Liver (tissue), 9 donors: ENCODE results near the gene NCAM2. TPM values are rescaled to one million over a fixed set of nuclear protein-coding genes. Genes with fewer than 3 reads are reported as not detected.
A peak's percentile ranks its signal among the peaks of the same experiment; 100 is the strongest.

Source experiments
- DNase-seq: peaks from one replicate; pipeline ENCODE4 v3.0.0-alpha.2; 2017; ENCODE audit warnings: low spot score
- H3K27ac ChIP-seq, 2 donors: one replicate each; pipeline ENCODE4 v1.7.0; 2013; ENCODE audit warnings: inconsistent platforms in 2 of 2, low read length in 2 of 2, control low read depth in 1 of 2, low read depth in 1 of 2, mild to moderate bottlenecking in 1 of 2
- H3K27me3 ChIP-seq, 4 donors: one replicate each; pipeline versions ENCODE4 v1.6.1 to v1.7.0; 2013; ENCODE audit warnings: low read length in 3 of 4, inconsistent platforms in 1 of 4, mild to moderate bottlenecking in 1 of 4, moderate library complexity in 1 of 4; ENCODE audit not compliant: control insufficient read depth in 4 of 4, insufficient read depth in 4 of 4
- H3K36me3 ChIP-seq, 4 donors: one replicate each; pipeline versions ENCODE4 v1.6.1 to v1.7.0; 2013; ENCODE audit warnings: low read length in 3 of 4, mild to moderate bottlenecking in 3 of 4, low read depth in 1 of 4, moderate library complexity in 1 of 4; ENCODE audit not compliant: control insufficient read depth in 4 of 4, insufficient read depth in 3 of 4
- H3K4me1 ChIP-seq, 4 donors: one replicate each; pipeline versions ENCODE4 v1.6.1 to v1.7.0; 2013; ENCODE audit warnings: low read length in 3 of 4, mild to moderate bottlenecking in 3 of 4, moderate library complexity in 1 of 4; ENCODE audit not compliant: control insufficient read depth in 4 of 4, insufficient read depth in 4 of 4
- H3K4me3 ChIP-seq, 3 donors: one replicate each; pipeline versions ENCODE4 v1.6.1 to v1.7.0; 2013; ENCODE audit warnings: low read length in 3 of 3, control low read depth in 1 of 3, low read depth in 1 of 3, mild to moderate bottlenecking in 1 of 3
- H3K9ac ChIP-seq, 2 donors: one replicate each; pipeline ENCODE4 v1.7.0; 2013; ENCODE audit warnings: low read length in 2 of 2, mild to moderate bottlenecking in 2 of 2, moderate library complexity in 2 of 2, control low read depth in 1 of 2, low read depth in 1 of 2
- H3K9me3 ChIP-seq, 4 donors: one replicate each; pipeline versions ENCODE4 v1.6.1 to v1.7.0; 2013; ENCODE audit warnings: low read length in 3 of 4; ENCODE audit not compliant: control insufficient read depth in 4 of 4
- EGR1 ChIP-seq, 2 donors: IDR thresholded peaks; 2 replicates each; pipeline ENCODE4 v1.6.1; 2016 to 2018; ENCODE audit warnings: antibody characterized with exemption in 2 of 2, low read depth in 2 of 2
- FOXA1 ChIP-seq: IDR thresholded peaks from 2 replicates; pipeline ENCODE4 v1.6.1; 2016; ENCODE audit warnings: antibody characterized with exemption
- FOXA2 ChIP-seq: IDR thresholded peaks from 2 replicates; pipeline ENCODE4 v1.6.1; 2016; ENCODE audit warnings: antibody characterized with exemption
- GABPA ChIP-seq, 2 donors: IDR thresholded peaks in 1 of 2; conservative IDR thresholded peaks in 1 of 2; 2 replicates each; pipeline ENCODE4 v1.6.1; 2016; ENCODE audit warnings: antibody characterized with exemption in 2 of 2, mild to moderate bottlenecking in 1 of 2, moderate library complexity in 1 of 2
- HNF4A ChIP-seq, 2 donors: conservative IDR thresholded peaks; 2 replicates each; pipeline ENCODE4 v1.6.1; 2016; ENCODE audit warnings: antibody characterized with exemption in 2 of 2, mild to moderate bottlenecking in 2 of 2
- HNF4G ChIP-seq: IDR thresholded peaks from 2 replicates; pipeline ENCODE4 v1.6.1; 2016; ENCODE audit warnings: antibody characterized with exemption
- JUND ChIP-seq, 2 donors: IDR thresholded peaks; 2 replicates each; pipeline ENCODE4 v1.6.1; 2016; ENCODE audit warnings: antibody characterized with exemption in 2 of 2
- RAD21 ChIP-seq, 2 donors: IDR thresholded peaks; 2 replicates each; pipeline ENCODE4 v1.6.1; 2016; ENCODE audit warnings: antibody characterized with exemption in 2 of 2, mild to moderate bottlenecking in 2 of 2
- RXRA ChIP-seq, 2 donors: IDR thresholded peaks; 2 replicates each; pipeline ENCODE4 v1.6.1; 2017 to 2018; ENCODE audit warnings: antibody characterized with exemption in 2 of 2, mild to moderate bottlenecking in 1 of 2
- SP1 ChIP-seq: IDR thresholded peaks from 2 replicates; pipeline ENCODE4 v1.6.1; 2018; ENCODE audit warnings: antibody characterized with exemption, mild to moderate bottlenecking
- TAF1 ChIP-seq: conservative IDR thresholded peaks from 2 replicates; pipeline ENCODE4 v1.6.1; 2016; ENCODE audit warnings: antibody characterized with exemption, mild to moderate bottlenecking
- WGBS: extraction: QIAGEN DNeasy Blood & Tissue Kit; methylation state at CpG from one replicate; pipeline ENCODE4 v1.1.7; 2013; 5-methylcytosine and 5-hydroxymethylcytosine counted together
- polyA plus RNA-seq, 2 donors: library from polyadenylated mRNA; stranded (reverse) in 1 of 2; unstranded in 1 of 2; fragments of 200-250 nt in 1 of 2; fragments of >200 nt in 1 of 2; fragmentation: Nextera tagmentation in 1 of 2; extraction: Ambion mirVana in 1 of 2; gene quantifications; one replicate each; pipeline versions ENCODE4 v1.2.1 to v1.2.3, GENCODE V29; 2013 to 2015
- total RNA-seq, 2 donors: library from RNA; depleted of rRNA; stranded (reverse); fragments of >200 nt; gene quantifications; one replicate each; pipeline ENCODE4 v1.2.3, GENCODE V29; 2014
- TF ChIP-seq, protein P1 (sequence below): IDR thresholded peaks from 2 replicates; pipeline ENCODE4 v1.6.1; 2016; ENCODE audit warnings: antibody characterized with exemption
- TF ChIP-seq, protein P2 (sequence below): IDR thresholded peaks from 2 replicates; pipeline ENCODE4 v1.6.1; 2016; ENCODE audit warnings: antibody characterized with exemption
- TF ChIP-seq, protein P3 (sequence below): fragments of 150-350 bp; IDR thresholded peaks from 2 replicates; pipeline ENCODE4 v1.5.1; 2017; ENCODE audit warnings: improper control_type of control experiment, low read depth, low read length; ENCODE audit not compliant: missing input control
- TF ChIP-seq, protein P4 (sequence below): IDR thresholded peaks from 2 replicates; pipeline ENCODE4 v1.6.1; 2016; ENCODE audit warnings: antibody characterized with exemption
- TF ChIP-seq, protein P5 (sequence below): IDR thresholded peaks from 2 replicates; pipeline ENCODE4 v1.6.1; 2016; ENCODE audit warnings: antibody characterized with exemption, mild to moderate bottlenecking
- donor health status: healthy.
- donor health status: healthy.
- donor health status: healthy.
- donor health status: healthy.
- donor health status: healthy.

NCAM2 gene
- total and polyA plus RNA-seq, 4 donors, result 0.06 to 0.51 (median 0.24) TPM

DNA sequence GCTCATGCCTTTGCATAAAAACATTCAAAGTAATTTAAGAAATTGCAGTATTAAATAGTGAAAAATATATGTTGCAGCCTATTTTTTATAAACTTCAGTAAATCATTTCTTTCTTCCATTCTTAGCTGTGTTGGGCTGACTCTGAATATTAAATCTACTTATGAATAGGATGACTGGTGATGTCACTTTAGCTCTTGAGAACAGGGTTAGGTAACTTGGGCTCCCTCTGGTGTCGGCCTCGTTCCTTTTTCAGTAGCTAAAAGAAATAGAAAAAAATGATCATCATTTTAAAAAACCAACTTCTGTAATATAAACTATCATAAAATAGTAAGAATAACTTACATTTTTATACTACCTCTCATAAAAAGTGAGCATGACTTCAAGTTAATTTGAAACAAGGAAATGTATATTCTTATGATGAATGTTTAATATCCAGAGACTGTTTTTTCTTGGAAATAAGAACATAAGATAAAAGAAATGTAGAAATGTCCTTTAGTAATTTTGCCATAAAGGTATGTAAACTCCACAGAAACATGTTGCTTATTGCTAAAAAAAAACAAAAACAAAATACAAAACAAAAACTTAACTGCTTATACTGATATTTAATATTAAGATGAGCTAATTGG lies 26.8 kb upstream of the NCAM2 start:
- Histone ChIP-seq H3K9ac (no peak overlapping the region), H3K27ac (no peak overlapping the region), H3K4me3 (no peak overlapping the region), H3K4me1 (no peaks in the 10 kb centered on the region), H3K9me3 (no peaks in the 10 kb centered on the region), H3K36me3 (no peaks in the 10 kb centered on the region), H3K27me3 (no peaks in the 10 kb centered on the region)
- 4% methylated on average over 2 of the region's 2 CpGs for WGBS
- TF ChIP-seq, protein P1, sequence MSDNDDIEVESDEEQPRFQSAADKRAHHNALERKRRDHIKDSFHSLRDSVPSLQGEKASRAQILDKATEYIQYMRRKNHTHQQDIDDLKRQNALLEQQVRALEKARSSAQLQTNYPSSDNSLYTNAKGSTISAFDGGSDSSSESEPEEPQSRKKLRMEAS, result no peak
- no peak for TF ChIP-seq HNF4G
- TF ChIP-seq, protein P2, sequence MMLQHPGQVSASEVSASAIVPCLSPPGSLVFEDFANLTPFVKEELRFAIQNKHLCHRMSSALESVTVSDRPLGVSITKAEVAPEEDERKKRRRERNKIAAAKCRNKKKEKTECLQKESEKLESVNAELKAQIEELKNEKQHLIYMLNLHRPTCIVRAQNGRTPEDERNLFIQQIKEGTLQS, result no peak
- TF ChIP-seq HNF4A (conservative IDR thresholded peaks at IDR 0.05), result no peak
- TF ChIP-seq, protein P3, sequence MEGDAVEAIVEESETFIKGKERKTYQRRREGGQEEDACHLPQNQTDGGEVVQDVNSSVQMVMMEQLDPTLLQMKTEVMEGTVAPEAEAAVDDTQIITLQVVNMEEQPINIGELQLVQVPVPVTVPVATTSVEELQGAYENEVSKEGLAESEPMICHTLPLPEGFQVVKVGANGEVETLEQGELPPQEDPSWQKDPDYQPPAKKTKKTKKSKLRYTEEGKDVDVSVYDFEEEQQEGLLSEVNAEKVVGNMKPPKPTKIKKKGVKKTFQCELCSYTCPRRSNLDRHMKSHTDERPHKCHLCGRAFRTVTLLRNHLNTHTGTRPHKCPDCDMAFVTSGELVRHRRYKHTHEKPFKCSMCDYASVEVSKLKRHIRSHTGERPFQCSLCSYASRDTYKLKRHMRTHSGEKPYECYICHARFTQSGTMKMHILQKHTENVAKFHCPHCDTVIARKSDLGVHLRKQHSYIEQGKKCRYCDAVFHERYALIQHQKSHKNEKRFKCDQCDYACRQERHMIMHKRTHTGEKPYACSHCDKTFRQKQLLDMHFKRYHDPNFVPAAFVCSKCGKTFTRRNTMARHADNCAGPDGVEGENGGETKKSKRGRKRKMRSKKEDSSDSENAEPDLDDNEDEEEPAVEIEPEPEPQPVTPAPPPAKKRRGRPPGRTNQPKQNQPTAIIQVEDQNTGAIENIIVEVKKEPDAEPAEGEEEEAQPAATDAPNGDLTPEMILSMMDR, result peak; percentile 27
- TF ChIP-seq SP1, result no peak
- TF ChIP-seq JUND (IDR thresholded peaks at IDR 0.05), result no peak
- TF ChIP-seq GABPA (IDR thresholded peaks at IDR 0.05 in 1 of 2, conservative IDR thresholded peaks at IDR 0.05 in 1 of 2), result no peak
- TF ChIP-seq, protein P4, sequence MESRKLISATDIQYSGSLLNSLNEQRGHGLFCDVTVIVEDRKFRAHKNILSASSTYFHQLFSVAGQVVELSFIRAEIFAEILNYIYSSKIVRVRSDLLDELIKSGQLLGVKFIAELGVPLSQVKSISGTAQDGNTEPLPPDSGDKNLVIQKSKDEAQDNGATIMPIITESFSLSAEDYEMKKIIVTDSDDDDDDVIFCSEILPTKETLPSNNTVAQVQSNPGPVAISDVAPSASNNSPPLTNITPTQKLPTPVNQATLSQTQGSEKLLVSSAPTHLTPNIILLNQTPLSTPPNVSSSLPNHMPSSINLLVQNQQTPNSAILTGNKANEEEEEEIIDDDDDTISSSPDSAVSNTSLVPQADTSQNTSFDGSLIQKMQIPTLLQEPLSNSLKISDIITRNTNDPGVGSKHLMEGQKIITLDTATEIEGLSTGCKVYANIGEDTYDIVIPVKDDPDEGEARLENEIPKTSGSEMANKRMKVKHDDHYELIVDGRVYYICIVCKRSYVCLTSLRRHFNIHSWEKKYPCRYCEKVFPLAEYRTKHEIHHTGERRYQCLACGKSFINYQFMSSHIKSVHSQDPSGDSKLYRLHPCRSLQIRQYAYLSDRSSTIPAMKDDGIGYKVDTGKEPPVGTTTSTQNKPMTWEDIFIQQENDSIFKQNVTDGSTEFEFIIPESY, result no peak
- no peak for TF ChIP-seq RXRA (IDR thresholded peaks at IDR 0.05)
- peak; percentile 51 to 60 for TF ChIP-seq RAD21 (IDR thresholded peaks at IDR 0.05)
- TF ChIP-seq EGR1 (IDR thresholded peaks at IDR 0.05; ENCODE audit: low read depth in 2 of 2), result no peak
- DNase-seq, result no peak

DNA sequence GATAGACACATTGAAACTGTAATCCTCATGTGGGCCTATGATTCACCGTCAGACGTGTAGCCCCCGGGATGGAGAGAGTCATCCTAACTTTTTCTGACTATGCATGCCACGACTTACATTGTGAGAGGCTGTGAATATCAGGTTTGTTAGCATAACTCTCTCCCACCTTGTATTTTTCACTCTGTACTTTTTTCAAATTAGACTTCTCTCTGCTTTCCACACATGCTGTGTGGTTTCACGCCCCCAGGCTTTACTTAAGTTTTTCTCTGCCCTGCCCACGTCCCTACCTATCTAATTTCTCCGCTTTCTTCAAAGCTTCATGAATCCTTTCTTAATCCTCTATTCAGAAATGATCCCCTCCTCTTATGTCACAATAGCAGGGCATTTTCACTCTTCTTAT lies 3.4 kb upstream of the NCAM2 start:
- H3K9me3 ChIP-seq, result no peaks in the 10 kb centered on the region
- no peak overlapping the region for H3K27ac ChIP-seq
- WGBS, result 80% methylated on average over 7 of the region's 7 CpGs
- peaks cover 0 to 10% (median 3%) of the 10 kb centered on the region in 4 donors for H3K4me1 ChIP-seq
- no peak for TF ChIP-seq FOXA1
- no peak for TF ChIP-seq FOXA2
- TF ChIP-seq HNF4G, result no peak
- no peak for TF ChIP-seq HNF4A (conservative IDR thresholded peaks at IDR 0.05)
- TF ChIP-seq TAF1, result no peak
- TF ChIP-seq, protein P1, result no peak
- TF ChIP-seq, protein P5, sequence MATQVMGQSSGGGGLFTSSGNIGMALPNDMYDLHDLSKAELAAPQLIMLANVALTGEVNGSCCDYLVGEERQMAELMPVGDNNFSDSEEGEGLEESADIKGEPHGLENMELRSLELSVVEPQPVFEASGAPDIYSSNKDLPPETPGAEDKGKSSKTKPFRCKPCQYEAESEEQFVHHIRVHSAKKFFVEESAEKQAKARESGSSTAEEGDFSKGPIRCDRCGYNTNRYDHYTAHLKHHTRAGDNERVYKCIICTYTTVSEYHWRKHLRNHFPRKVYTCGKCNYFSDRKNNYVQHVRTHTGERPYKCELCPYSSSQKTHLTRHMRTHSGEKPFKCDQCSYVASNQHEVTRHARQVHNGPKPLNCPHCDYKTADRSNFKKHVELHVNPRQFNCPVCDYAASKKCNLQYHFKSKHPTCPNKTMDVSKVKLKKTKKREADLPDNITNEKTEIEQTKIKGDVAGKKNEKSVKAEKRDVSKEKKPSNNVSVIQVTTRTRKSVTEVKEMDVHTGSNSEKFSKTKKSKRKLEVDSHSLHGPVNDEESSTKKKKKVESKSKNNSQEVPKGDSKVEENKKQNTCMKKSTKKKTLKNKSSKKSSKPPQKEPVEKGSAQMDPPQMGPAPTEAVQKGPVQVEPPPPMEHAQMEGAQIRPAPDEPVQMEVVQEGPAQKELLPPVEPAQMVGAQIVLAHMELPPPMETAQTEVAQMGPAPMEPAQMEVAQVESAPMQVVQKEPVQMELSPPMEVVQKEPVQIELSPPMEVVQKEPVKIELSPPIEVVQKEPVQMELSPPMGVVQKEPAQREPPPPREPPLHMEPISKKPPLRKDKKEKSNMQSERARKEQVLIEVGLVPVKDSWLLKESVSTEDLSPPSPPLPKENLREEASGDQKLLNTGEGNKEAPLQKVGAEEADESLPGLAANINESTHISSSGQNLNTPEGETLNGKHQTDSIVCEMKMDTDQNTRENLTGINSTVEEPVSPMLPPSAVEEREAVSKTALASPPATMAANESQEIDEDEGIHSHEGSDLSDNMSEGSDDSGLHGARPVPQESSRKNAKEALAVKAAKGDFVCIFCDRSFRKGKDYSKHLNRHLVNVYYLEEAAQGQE, result no peak
- no peak for TF ChIP-seq EGR1 (IDR thresholded peaks at IDR 0.05; ENCODE audit: low read depth in 2 of 2)
- TF ChIP-seq GABPA (IDR thresholded peaks at IDR 0.05 in 1 of 2, conservative IDR thresholded peaks at IDR 0.05 in 1 of 2), result no peak
- no peak for TF ChIP-seq JUND (IDR thresholded peaks at IDR 0.05)
- TF ChIP-seq, protein P2, result no peak
- no peaks in the 10 kb centered on the region for H3K36me3 ChIP-seq
- H3K9ac ChIP-seq, result no peak overlapping the region
- no peak for DNase-seq
- no peak overlapping the region for H3K4me3 ChIP-seq
- H3K27me3 ChIP-seq, result peaks cover 0 to 9% (median 4%) of the 10 kb centered on the region in 4 donors
